Mesendoderm (in vitro differentiated cells): Measurements from ENCODE around the gene SORL1-AS1.
A peak's percentile ranks its signal among the peaks of the same experiment; 100 is the strongest.

Experiments used
- DNase-seq: peaks from one replicate; pipeline ENCODE4 v3.0.0; 2013
- H2AK5ac ChIP-seq: 2 replicates; pipeline ENCODE4 v1.6.1; 2013; ENCODE audit warnings: low read length, inconsistent platforms
- H2BK120ac ChIP-seq: 2 replicates; pipeline ENCODE4 v1.6.1; 2013; ENCODE audit warnings: low read depth, mild to moderate bottlenecking, low read length, moderate library complexity, mixed read lengths
- H2BK15ac ChIP-seq: replicated peaks from 2 replicates; pipeline ENCODE4 v1.6.1; 2013; ENCODE audit warnings: low read depth, mild to moderate bottlenecking, moderate library complexity
- H2BK5ac ChIP-seq: 2 replicates; pipeline ENCODE4 v1.6.1; 2013; ENCODE audit warnings: low read length, inconsistent platforms
- H3K18ac ChIP-seq: 2 replicates; pipeline ENCODE4 v1.6.1; 2013; ENCODE audit warnings: mild to moderate bottlenecking, low read length, mixed read lengths
- H3K23ac ChIP-seq: one replicate; pipeline ENCODE4 v1.6.1; 2013; ENCODE audit warnings: low read length
- H3K27ac ChIP-seq: 2 replicates; pipeline ENCODE4 v1.5.1; 2013; ENCODE audit warnings: low read depth, mild to moderate bottlenecking, inconsistent platforms, low read length, moderate library complexity
- H3K27me3 ChIP-seq: 2 replicates; pipeline ENCODE4 v1.6.1; 2013; ENCODE audit warnings: low read length, control low read depth, mild to moderate bottlenecking, inconsistent platforms; ENCODE audit not compliant: insufficient read depth, poor library complexity
- H3K36me3 ChIP-seq: 2 replicates; pipeline ENCODE4 v1.6.1; 2013; ENCODE audit warnings: low read length, inconsistent platforms; ENCODE audit not compliant: control insufficient read depth, insufficient read depth
- H3K4ac ChIP-seq: one replicate; pipeline ENCODE4 v1.6.1; 2013; ENCODE audit warnings: low read depth, mild to moderate bottlenecking, low read length, moderate library complexity
- H3K4me1 ChIP-seq: 2 replicates; pipeline ENCODE4 v1.6.1; 2013; ENCODE audit warnings: low read depth, low read length, inconsistent platforms; ENCODE audit not compliant: control insufficient read depth
- H3K4me2 ChIP-seq: 2 replicates; pipeline ENCODE4 v1.6.1; 2013; ENCODE audit warnings: low read length
- H3K4me3 ChIP-seq: 2 replicates; pipeline ENCODE4 v1.5.1; 2013; ENCODE audit warnings: mild to moderate bottlenecking, low read length
- H3K56ac ChIP-seq: one replicate; pipeline ENCODE4 v1.6.1; 2013; ENCODE audit warnings: low read length
- H3K79me1 ChIP-seq: 2 replicates; pipeline ENCODE4 v1.6.1; 2013; ENCODE audit warnings: low read length, inconsistent platforms
- H3K79me2 ChIP-seq: 2 replicates; pipeline ENCODE4 v1.6.1; 2013; ENCODE audit warnings: mild to moderate bottlenecking, low read length; ENCODE audit not compliant: control insufficient read depth, insufficient read depth
- H3K9ac ChIP-seq: 2 replicates; pipeline ENCODE4 v1.6.1; 2013; ENCODE audit warnings: low read length, inconsistent platforms
- H4K5ac ChIP-seq: one replicate; pipeline ENCODE4 v1.6.1; 2013; ENCODE audit warnings: low read length
- H4K8ac ChIP-seq: one replicate; pipeline ENCODE4 v1.6.1; 2013; ENCODE audit warnings: low read depth, mild to moderate bottlenecking, control low read depth, low read length, moderate library complexity
- WGBS: extraction: QIAGEN DNeasy Blood & Tissue Kit; methylation state at CpG from one replicate; pipeline ENCODE4 v1.1.7; 2013; ENCODE audit warnings: low lambda C conversion rate, missing lambda C conversion rate; ENCODE audit not compliant: insufficient coverage; ENCODE audit errors: extremely low coverage; 5-methylcytosine and 5-hydroxymethylcytosine counted together

Gene SORL1-AS1

DNA sequence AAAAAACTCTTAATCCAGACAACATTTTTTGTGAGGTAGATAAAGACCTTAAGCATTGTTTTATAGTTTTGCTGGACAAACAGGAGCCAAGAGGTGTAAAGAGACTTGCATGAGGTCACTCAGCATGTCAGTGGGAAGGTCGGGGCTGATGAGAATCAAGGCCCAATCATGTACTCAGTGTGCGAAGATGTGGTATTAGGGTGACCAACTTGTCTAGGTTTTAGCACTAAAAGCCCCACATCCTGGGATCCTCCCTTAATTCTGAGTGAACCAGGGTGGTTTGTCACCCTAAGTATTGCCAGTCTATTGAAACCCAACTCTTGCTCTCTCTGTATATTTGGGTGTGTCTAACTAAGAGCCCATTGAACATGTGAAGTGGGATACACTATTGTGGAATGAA is 19.5 kb upstream of the SORL1-AS1 start:
- no peak for DNase-seq
- H3K4me1 ChIP-seq = no peaks in the 10 kb centered on the region
- no peak overlapping the region for H3K23ac ChIP-seq
- H3K9ac ChIP-seq = no peak overlapping the region
- no peak overlapping the region for H2BK5ac ChIP-seq
- peaks cover 4% of the 10 kb centered on the region for H3K79me2 ChIP-seq
- no peak overlapping the region for H2AK5ac ChIP-seq
- H3K18ac ChIP-seq = no peak overlapping the region
- no peak overlapping the region for H3K4ac ChIP-seq
- no CpG with 5 or more reads among the region's 2 CpGs for WGBS
- peaks cover 4% of the 10 kb centered on the region for H3K79me1 ChIP-seq
- H4K8ac ChIP-seq = no peak overlapping the region
- no peak overlapping the region for H2BK15ac ChIP-seq
- no peak overlapping the region for H3K27ac ChIP-seq
- H3K4me3 ChIP-seq = no peak overlapping the region
- no peaks in the 10 kb centered on the region for H3K27me3 ChIP-seq
- H3K56ac ChIP-seq = no peak overlapping the region
- H3K36me3 ChIP-seq = no peaks in the 10 kb centered on the region
- H2BK120ac ChIP-seq = no peak overlapping the region
- H4K5ac ChIP-seq = no peak overlapping the region
- no peak overlapping the region for H3K4me2 ChIP-seq

- H4K5ac ChIP-seq = no peak overlapping the region
- no CpG with 5 or more reads among the region's 12 CpGs for WGBS
- no peak overlapping the region for H2AK5ac ChIP-seq
- H3K4me1 ChIP-seq = peaks cover 3% of the 10 kb centered on the region
- H3K23ac ChIP-seq = no peak overlapping the region
- H3K4me2 ChIP-seq = no peak overlapping the region
- no peak overlapping the region for H3K9ac ChIP-seq
- no peak overlapping the region for H2BK15ac ChIP-seq
- no peak overlapping the region for H3K56ac ChIP-seq
- no peak overlapping the region for H3K4ac ChIP-seq
- no peak overlapping the region for H2BK5ac ChIP-seq
- H3K4me3 ChIP-seq = no peak overlapping the region
- H3K27me3 ChIP-seq = no peaks in the 10 kb centered on the region
- no peak overlapping the region for H4K8ac ChIP-seq
- no peaks in the 10 kb centered on the region for H3K36me3 ChIP-seq
- no peak for DNase-seq
- no peak overlapping the region for H3K27ac ChIP-seq
- peaks cover 4% of the 10 kb centered on the region for H3K79me1 ChIP-seq
- H3K18ac ChIP-seq = no peak overlapping the region
- H3K79me2 ChIP-seq = peaks cover 4% of the 10 kb centered on the region
- no peak overlapping the region for H2BK120ac ChIP-seq
Observed at GRCh38 chr11:121471167-121471566, 18.4 kb upstream of the SORL1-AS1 start.

DNA sequence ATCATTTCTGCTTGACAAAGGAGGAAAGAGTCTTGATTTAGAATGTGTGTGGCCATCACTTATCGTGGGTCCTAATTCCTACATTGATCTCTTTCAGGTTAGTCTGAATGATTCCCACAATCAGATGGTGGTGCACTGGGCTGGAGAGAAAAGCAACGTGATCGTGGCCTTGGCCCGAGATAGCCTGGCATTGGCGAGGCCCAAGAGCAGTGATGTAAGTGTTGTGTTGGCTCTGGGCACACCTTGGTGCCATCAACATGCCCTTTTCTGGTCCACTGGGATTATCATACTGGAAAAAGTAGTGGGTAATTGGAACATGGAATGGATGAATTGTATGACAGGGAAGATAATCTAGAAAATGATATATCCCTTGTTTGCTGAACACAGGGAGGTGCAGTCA is 17.1 kb upstream of the SORL1-AS1 start:
- Histone ChIP-seq H4K5ac (no peak overlapping the region), H3K56ac (no peak overlapping the region), H3K23ac (no peak overlapping the region), H2BK15ac (no peak overlapping the region), H3K4me1 (peaks cover 5% of the 10 kb centered on the region), H2BK5ac (no peak overlapping the region), H3K9ac (no peak overlapping the region), H3K4me3 (no peak overlapping the region), H3K79me1 (peaks cover 4% of the 10 kb centered on the region), H3K27me3 (no peaks in the 10 kb centered on the region), H2BK120ac (no peak overlapping the region), H3K27ac (no peak overlapping the region), H3K4ac (no peak overlapping the region), H3K18ac (no peak overlapping the region), H3K36me3 (no peaks in the 10 kb centered on the region), H2AK5ac (no peak overlapping the region), H3K79me2 (peaks cover 4% of the 10 kb centered on the region), H3K4me2 (no peak overlapping the region), H4K8ac (no peak overlapping the region)
- no peak for DNase-seq
- WGBS = no CpG with 5 or more reads among the region's 5 CpGs

- no CpG with 5 or more reads among the region's 10 CpGs for WGBS
- no peak overlapping the region for H2BK5ac ChIP-seq
- H3K4me1 ChIP-seq = peaks cover 9% of the 10 kb centered on the region
- no peak overlapping the region for H3K4me2 ChIP-seq
- no peak overlapping the region for H3K9ac ChIP-seq
- no peaks in the 10 kb centered on the region for H3K27me3 ChIP-seq
- no peak overlapping the region for H3K4me3 ChIP-seq
- H3K79me1 ChIP-seq = peaks cover 4% of the 10 kb centered on the region
- H3K4ac ChIP-seq = no peak overlapping the region
- H2BK15ac ChIP-seq = no peak overlapping the region
- DNase-seq = no peak
- H3K18ac ChIP-seq = no peak overlapping the region
- no peak overlapping the region for H2BK120ac ChIP-seq
- H3K56ac ChIP-seq = no peak overlapping the region
- H2AK5ac ChIP-seq = no peak overlapping the region
- peaks cover 6% of the 10 kb centered on the region for H3K79me2 ChIP-seq
- no peak overlapping the region for H4K5ac ChIP-seq
- H3K36me3 ChIP-seq = no peaks in the 10 kb centered on the region
- H3K27ac ChIP-seq = no peak overlapping the region
- no peak overlapping the region for H4K8ac ChIP-seq
- H3K23ac ChIP-seq = no peak overlapping the region
Observed at GRCh38 chr11:121467965-121468364, 15.2 kb upstream of the SORL1-AS1 start.

DNA sequence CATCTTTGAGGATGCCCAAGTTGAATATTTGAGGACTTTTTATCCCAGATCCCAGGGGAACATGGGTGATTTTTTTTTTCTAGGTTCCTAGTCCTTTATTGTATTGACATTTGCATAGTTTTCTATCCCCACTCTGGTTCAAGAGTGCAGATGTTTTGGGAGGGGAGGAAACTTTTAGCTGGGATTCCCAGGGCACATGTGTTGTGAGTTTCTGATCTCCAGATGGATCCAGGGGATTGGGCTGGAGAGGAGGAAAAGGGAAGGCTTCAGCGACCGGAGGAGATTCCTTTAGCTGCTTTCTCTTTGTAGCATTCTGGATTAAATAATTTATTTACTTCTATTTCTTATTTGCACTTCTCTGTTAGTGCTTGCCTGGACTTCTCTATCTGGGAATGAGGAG is 14.7 kb upstream of the SORL1-AS1 start:
- Histone ChIP-seq H2AK5ac (no peak overlapping the region), H4K5ac (no peak overlapping the region), H3K4ac (peak overlapping the region; percentile 84), H3K36me3 (no peaks in the 10 kb centered on the region), H3K56ac (no peak overlapping the region), H3K27ac (no peak overlapping the region), H3K23ac (no peak overlapping the region), H2BK120ac (no peak overlapping the region), H3K4me1 (peaks cover 9% of the 10 kb centered on the region), H3K79me1 (peaks cover 6% of the 10 kb centered on the region), H2BK5ac (no peak overlapping the region), H3K79me2 (peaks cover 10% of the 10 kb centered on the region), H3K4me2 (no peak overlapping the region), H2BK15ac (no peak overlapping the region), H3K18ac (peak overlapping the region; percentile 35), H3K9ac (no peak overlapping the region), H3K27me3 (no peaks in the 10 kb centered on the region), H4K8ac (no peak overlapping the region), H3K4me3 (no peak overlapping the region)
- no CpG with 5 or more reads among the region's 2 CpGs for WGBS
- DNase-seq = no peak

DNA sequence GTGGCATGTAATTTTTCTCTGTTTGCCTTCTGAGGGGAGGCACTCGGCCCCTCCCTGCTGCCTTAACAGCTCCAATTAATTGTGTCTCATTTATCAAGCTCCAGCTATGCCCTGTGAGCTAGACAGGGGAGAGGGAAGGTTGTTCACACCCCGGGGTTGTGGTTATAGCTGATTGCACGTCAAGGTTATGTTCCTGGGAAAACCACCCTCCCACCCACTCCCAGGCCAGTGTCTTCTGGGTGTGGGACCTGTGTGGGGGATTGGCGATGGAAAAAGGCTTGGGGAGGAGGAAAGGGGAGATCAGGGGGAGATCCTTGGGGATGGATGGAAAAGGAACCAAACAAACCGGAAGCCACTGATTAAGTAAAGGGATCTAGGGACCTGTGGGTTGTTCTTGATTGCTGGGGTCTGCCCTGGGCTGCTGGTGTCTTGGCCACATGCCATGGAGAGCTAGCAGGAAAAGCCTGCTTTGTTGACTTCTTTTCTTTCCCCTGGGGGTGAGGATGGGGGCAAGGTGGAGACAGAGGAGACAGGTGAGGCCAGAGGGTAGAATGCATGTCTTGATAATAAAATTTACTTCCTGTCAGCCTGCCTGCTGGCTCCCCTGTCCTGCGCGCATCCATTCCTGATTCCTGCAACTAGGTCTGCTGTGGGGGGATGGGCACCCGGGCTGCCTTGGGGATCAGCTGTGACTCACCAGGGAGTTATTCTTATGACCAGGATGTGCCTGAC is 13.5 kb upstream of the SORL1-AS1 start:
- Histone ChIP-seq H3K56ac (peak overlapping the region; percentile 75), H4K8ac (no peak overlapping the region), H3K18ac (peak overlapping the region; percentile 29), H3K4me1 (peaks cover 9% of the 10 kb centered on the region), H3K36me3 (no peaks in the 10 kb centered on the region), H3K27me3 (no peaks in the 10 kb centered on the region), H3K9ac (peak overlapping the region; percentile 14), H3K4me2 (no peak overlapping the region), H3K27ac (peak overlapping the region; percentile 9), H2BK120ac (peak overlapping the region; percentile 29), H2BK5ac (peak overlapping the region; percentile 23), H3K23ac (no peak overlapping the region), H3K4ac (peak overlapping the region; percentile 56), H2AK5ac (no peak overlapping the region), H2BK15ac (no peak overlapping the region), H3K79me1 (peaks cover 6% of the 10 kb centered on the region), H4K5ac (no peak overlapping the region), H3K79me2 (peaks cover 17% of the 10 kb centered on the region), H3K4me3 (no peak overlapping the region)
- WGBS = no CpG with 5 or more reads among the region's 8 CpGs
- DNase-seq = peak; percentile 98
